Lower leg skin (tissue), 3 donors: ENCODE measurements around the gene KRT1.

ENCODE experiments used
- CTCF ChIP-seq, 3 donors: fragments of 450-650 bp; IDR thresholded peaks; one replicate each; pipeline ENCODE4 v1.5.1; 2016; ENCODE audit warnings: antibody characterized with exemption in 3 of 3, mild to moderate bottlenecking in 3 of 3, moderate library complexity in 2 of 3
- POLR2A ChIP-seq, 2 donors: fragments of 450-650 bp; IDR thresholded peaks; one replicate each; pipeline ENCODE4 v1.6.1; 2016 to 2017; ENCODE audit warnings: antibody characterized with exemption in 2 of 2, mild to moderate bottlenecking in 1 of 2, moderate library complexity in 1 of 2

DNA sequence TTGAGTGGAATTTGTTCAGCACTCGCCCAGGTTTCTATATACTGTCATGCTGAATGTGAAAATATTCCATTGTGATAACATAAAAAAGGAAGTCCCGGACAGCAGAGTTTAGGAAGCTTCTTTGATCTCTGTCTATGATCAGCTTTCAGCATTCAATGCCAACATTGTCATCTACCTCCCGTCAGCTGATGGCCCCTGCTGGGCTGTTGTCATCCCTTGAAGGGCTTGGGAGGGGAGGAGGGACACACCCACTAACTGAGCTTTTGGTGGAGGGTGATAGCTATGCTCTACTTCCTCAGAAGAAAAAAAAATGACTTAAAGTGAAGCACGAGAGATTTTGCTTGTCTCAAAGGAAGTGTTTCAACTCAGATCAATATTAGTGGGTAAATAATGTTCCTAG lies 27.8 kb upstream of the KRT1 start:
- TF ChIP-seq CTCF (IDR thresholded peaks at IDR 0.05) (no peak), POLR2A (IDR thresholded peaks at IDR 0.05) (no peak)
